Activated CD4-positive, alpha-beta T cell treated with anti-CD3 and anti-CD28 coated beads for 24 hours (primary cell): ENCODE data around the gene HOTAIR.

Experiments
- DNase-seq, 2 donors: peaks; one replicate each; pipeline ENCODE4 v3.0.0-alpha.2; 2020; ENCODE audit warnings: low read depth in 2 of 2

HOTAIR gene

DNA sequence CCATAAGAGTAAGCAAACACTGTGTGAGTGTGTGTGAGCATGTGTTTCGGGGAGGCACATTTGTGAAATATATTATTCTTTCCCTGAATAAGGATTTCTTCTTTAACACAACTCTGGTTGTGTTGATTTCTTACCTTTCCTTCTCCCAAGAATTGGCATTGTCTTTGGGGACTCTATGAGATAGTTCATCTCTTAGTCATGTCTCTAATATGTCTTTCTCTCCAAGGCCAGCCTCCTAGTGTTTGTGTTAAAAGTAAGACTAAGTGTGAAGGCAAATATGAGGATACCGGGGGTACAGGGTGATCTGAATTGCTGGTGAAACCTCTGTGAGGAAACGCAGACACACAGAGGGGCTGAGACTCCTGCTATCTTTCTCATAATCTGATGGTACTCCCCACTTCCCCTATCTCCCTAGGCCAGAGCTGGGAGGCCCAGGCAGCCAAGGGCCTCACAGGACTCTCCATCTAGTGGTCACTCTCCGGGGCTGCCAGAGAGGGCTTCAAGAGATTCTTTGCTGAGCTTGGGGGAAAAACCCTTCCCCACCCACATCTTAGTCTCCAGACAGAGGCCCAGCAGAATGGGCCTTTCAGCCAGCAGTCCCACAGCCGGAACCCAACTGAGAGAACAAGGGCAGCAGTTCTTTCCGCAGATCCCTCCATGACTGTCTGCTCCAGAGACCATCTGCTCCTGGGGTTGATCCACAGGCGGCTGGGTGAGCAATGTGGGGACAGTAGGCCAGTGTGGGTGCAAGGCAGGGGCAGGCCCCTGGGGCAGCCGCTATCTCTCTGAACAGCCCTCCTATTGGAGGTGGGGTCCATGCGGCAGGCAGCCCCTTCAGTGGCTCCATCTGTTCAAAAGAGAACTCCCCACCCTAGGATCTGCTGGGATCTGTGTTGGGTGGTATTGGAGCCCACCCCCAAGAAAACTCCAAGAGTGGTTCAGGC, 25.8 kb downstream of the HOTAIR start:
- no peak for DNase-seq

DNA sequence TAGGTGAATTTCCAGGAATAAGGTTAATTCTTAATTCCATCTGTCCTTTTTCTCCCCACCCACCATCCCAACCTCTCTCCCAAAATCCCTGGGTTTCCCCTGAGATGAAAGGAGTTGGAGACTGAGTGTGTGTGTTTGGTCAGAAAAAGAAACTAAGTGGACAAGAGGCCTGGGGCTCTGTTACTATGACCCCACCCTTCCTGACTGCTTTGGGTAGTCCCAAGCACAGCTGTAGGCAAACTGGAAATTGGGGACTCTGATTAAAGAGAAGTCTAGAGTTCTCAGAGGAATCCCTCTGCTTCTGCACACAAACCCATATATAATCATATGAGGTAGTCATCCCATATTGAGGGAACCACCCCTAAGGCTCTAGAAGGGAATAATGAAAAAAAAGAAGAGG, 27.0 kb downstream of the HOTAIR start:
- no peak for DNase-seq

DNA sequence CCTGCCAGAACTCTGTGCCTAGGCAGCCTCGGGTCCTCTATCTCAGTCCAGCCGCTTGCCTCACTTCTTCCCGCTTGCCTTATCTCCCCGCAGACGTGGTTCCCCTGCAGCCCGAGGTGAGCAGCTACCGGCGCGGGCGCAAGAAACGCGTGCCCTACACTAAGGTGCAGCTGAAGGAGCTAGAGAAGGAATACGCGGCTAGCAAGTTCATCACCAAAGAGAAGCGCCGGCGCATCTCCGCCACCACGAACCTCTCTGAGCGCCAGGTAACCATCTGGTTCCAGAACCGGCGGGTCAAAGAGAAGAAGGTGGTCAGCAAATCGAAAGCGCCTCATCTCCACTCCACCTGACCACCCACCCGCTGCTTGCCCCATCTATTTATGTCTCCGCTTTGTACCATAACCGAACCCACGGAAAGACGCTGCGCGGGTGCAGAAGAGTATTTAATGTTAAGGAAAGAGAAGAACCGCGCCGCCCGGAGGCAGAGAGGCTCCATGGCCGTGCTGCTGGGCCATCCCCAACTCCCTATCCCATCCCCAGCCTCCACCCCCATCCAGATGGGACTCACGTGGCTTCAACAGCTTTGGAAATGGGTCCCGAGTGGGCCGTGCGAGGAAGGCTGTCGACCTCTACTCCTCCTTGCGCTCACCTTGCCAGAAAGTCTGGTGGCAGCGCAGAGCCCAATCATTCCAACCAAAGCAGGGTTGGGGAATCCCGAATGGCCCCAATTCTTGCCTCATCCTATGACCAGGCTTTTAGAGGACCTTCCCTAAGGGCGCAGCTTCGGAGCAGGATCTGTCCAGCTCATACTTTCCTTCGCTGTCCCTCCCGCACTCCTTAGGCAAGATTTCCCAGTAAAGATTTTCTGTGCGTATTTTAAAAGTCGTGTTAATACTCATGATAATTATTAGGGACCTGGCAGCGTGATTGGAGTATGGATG, 29.6 kb downstream of the HOTAIR start:
- no peak for DNase-seq

DNA sequence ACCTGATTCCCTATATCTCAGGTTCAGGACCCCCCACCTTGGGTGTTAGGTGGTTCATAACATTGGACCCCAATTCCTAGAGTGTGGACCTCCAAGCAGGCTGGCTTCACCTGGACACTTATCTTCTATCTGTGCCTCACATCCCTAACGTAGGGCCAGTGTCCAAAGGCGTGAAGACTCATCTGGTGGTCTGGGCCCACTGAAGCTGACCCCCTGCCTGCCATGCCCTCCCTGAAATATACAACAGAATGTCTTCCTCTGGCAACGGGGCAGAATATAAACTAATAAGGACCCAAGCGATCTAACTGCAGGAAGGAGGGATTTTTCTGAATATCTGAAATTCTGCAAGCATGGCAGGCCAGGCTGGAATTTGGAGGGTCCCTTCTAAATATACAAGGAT, 30.5 kb downstream of the HOTAIR start:
- DNase-seq: no peak

- no peak for DNase-seq
Observed at GRCh38 chr12:53942467-53942997, 32.2 kb downstream of the HOTAIR start.

GRCh38 chr12:53941750-53942149, 33.0 kb downstream of the HOTAIR start:
- DNase-seq: no peak

- no peak for DNase-seq
Observed at GRCh38 chr12:53941187-53941586, 33.6 kb downstream of the HOTAIR start.

GRCh38 chr12:53940443-53941014, 34.2 kb downstream of the HOTAIR start:
- no peak for DNase-seq

- DNase-seq: no peak
Observed at GRCh38 chr12:53939141-53940108, 35.3 kb downstream of the HOTAIR start.

DNA sequence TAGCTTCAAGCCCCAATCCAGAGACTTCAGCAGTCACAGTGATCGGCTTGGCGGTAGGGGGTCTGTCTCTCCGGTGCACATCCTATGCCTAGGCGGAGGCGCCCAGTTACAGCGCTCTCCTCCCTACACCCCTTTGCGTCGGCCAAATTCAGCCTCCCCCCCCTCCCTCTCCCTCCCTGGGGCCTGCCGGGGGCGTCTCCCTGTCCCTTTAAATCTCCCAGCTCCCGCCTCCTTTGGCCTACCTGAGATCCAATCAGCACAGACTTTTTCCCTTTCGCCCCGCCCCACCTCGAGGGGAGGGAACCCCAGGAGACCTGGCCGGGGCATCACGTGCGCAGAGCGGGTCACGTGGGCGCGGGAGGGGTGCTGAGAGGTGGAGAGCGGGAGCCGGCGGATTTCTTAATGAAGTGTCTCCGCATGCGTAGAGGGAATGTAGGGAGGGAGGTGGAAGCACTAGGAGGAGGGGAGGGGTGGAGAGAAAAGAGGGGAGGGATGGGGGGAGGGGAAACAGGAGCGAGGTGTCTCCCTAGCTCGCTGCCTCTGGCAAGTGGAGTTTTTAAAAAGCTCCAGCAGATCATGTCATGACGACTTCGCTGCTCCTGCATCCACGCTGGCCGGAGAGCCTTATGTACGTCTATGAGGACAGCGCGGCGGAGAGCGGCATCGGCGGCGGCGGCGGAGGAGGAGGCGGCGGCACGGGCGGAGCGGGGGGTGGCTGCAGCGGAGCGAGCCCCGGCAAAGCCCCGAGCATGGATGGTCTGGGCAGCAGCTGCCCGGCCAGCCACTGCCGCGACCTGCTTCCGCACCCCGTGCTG, 36.2 kb downstream of the HOTAIR start, which contains the start of gene HOXC13:
TSS of gene HOXC13 (plus strand) at position 506 of the 815 bp plus-strand sequence. CDS start at position 582, 76 bp downstream.
- peak; percentile 31 to 44 for DNase-seq

- DNase-seq: no peak
Observed at GRCh38 chr12:53937596-53938325, 37.0 kb downstream of the HOTAIR start.

GRCh38 chr12:53937099-53937498, 37.7 kb downstream of the HOTAIR start:
- DNase-seq: no peak

DNA sequence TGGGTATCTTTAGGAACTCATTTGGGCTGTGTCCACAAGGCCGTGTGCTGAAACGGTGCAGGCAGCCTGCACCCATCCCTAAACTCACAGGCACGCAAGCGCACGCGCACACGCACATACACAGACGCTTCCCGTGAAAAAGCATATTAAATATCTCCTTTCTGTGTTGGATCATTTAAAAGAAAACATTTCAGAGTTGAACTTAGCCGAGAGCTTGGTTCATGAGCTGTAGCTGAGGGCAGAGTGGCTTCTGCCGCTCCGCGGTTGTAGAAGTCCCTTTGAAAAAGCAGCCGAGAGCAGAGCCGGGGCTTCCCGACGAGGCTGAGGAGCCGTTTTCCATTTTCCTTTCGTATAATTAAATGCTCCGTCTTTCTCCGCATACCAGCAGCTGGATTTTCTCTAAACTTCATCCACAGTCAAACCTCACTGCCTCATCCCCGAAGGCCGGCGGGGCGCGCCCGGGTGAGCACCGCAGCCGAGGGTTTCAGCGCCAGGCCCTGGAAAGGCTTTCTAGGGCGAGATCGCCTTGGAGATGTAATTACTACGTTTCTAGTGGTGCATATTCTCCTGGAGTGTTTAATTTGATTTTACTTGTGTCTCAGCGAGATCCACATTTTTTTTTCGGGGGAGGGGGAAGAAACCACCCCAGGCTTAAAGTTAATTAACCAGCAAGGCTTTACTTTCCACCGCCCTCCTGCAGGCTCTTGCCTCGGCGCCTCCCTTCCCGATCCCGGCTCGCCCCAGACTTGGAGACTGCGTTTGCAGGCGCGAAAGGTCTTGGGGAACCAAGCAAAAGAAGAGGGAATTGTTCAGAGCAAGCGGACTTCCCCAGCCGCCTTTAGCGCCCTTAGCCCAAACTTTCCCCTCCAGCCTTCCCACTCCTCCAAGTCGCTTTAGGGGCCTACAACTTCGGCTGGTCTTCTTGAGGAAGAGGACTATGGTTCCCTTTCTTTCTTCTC, 39.1 kb downstream of the HOTAIR start:
- no peak for DNase-seq

- no peak for DNase-seq
Observed at GRCh38 chr12:53932915-53933314, 41.8 kb downstream of the HOTAIR start.

DNA sequence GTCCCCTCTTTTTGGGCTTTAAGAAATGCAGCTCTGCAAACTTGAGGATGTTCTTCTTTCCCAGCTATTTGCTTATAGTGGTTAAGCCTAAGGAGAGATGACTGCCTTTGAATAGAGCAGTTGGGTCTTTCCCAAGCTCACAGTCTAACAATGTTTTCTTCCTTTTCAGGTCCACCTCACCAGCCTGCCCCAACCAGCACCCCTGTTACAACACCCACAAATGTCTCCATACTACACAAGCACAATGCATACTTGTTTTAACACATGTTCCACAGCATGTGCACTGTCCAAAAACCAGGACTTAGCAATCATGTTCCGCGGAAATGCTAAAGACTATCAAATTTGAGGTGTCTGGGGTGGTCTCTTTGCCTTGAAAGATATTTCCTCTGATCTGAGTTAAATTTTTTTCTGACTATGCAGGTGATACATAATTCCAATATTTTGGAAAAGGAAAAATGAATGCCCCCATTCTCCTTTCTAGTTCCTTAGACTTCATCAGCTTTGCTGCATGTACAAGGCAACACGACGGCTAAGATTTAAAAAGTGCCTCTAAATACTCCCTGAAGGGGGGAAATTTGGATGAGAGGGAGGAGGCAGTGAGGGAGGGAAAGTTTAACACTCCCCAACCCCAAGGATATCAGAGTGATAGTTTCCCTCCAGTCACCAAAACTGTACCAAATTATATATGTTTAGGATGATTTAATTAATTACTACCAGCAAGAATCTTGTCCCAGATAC, 42.7 kb downstream of the HOTAIR start:
- no peak for DNase-seq

DNA sequence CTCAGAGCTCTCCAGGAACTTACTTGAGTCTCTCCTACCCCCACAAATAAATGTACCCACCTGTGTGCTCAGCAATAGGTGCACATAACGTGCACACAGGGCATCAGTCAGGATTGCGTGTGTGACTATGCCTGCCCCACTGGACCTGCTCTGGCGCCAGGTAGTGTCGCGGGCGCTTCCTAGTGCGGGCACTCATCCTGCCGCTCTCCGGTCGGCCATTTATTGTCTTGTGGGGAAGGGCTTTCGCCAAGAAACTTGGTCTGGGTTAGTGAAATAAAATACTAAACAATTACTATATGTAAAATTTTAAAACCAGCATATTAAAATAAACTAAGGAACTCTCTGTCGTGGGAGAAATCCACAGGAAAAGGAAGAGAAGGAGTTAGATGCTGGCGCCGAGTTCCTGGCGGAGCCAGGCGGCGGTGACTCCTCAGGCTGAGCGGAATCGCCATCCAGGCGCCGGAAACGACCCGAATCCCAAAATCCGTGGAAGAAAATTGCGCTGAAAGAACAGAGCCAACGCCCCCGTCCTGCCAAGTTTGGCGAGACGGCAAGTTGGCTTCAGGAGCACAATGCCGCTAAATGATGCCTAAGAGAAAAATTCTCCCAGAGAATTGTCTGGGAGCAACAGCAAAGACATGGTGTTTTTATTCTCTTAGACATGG, 44.0 kb downstream of the HOTAIR start:
- DNase-seq: no peak

- no peak for DNase-seq
Observed at GRCh38 chr12:53929527-53929926, 45.2 kb downstream of the HOTAIR start.
